GM23338 (cell line): Measurements from ENCODE around the gene TESMIN.

Experiments
- CREB1 ChIP-seq: fragments of 250-450 bp; sonication (Bioruptor Pico); IDR thresholded peaks from 2 replicates; pipeline ENCODE4 v1.5.0; 2020; ENCODE audit warnings: low read depth, mild to moderate bottlenecking, moderate library complexity
- CTCF ChIP-seq, 2 experiments: fragments of 200-600 bp in 1 of 2; sonication (generic) in 1 of 2; conservative IDR thresholded peaks; 2 replicates each; pipeline versions ENCODE4 v1.5.1 to v1.6.1; 2016 to 2017; ENCODE audit warnings: antibody characterized with exemption in 2 of 2, low read depth in 2 of 2, mild to moderate bottlenecking in 2 of 2, moderate library complexity in 1 of 2
- EZH2 ChIP-seq: fragments of 200-600 bp; sonication (generic); IDR thresholded peaks from one replicate; pipeline ENCODE4 v1.8.0; 2017; ENCODE audit warnings: antibody characterized with exemption, mild to moderate bottlenecking, low read depth; ENCODE audit not compliant: unreplicated experiment
- EZH2phosphoT487 ChIP-seq: fragments of 200-600 bp; sonication (generic); IDR thresholded peaks from one replicate; pipeline ENCODE4 v1.8.1; 2018; ENCODE audit warnings: antibody characterized with exemption; ENCODE audit not compliant: unreplicated experiment
- POLR2AphosphoS5 ChIP-seq: IDR thresholded peaks from 2 replicates; pipeline ENCODE4 v1.6.1; 2016; ENCODE audit warnings: antibody characterized with exemption, low read depth
- REST ChIP-seq: IDR thresholded peaks from one replicate; pipeline ENCODE4 v1.6.1; 2018; ENCODE audit warnings: antibody characterized with exemption; ENCODE audit not compliant: unreplicated experiment
- ZNF331 ChIP-seq: fragments of 250-450 bp; sonication (Bioruptor Pico); IDR thresholded peaks from 2 replicates; pipeline ENCODE4 v1.5.0; 2020; ENCODE audit warnings: low read depth, mild to moderate bottlenecking, moderate library complexity

DNA sequence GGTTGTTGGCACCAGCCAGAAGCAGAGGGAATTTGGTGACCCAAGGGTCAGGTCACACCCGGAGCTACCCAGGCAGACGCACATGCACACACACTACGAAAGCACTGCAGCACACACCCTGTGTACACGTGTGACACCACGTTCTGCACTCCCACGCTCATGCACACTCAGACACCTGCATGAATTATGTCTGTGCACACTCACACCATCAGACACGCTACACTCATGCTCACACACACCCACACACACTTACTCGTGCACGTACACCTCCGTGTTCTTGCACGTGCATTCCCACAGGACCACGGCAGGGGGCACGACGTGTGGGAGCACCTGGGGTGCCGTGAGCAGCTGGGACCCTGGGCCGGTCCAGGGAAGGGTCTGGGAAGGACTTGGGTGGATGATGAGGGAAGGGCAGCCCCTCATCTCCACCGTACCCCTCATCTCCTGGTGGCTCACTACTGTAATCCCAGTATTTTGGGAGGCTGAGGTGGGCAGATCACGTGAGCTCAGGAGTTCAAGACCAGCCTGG is 87.8 kb downstream of the TESMIN start:
- TF ChIP-seq POLR2AphosphoS5 (no peak), ZNF331 (CRISPR knock-in tag) (no peak), CTCF (conservative IDR thresholded peaks at IDR 0.05; ENCODE audit: low read depth in 2 of 2) (no peak), CREB1 (CRISPR knock-in tag) (no peak), REST (no peak), EZH2phosphoT487 (no peak), EZH2 (no peak)
